K562 (cell line): ENCODE measurements around the gene TTC33. TPM values are rescaled to one million over a fixed set of nuclear protein-coding genes. Genes with fewer than 3 reads are reported as not detected.

ENCODE experiments used
- ATAC-seq: fragments of 200-7000 bp; cut with Tn5 transposase; 3 replicates; pipeline ENCODE4 v1.9.1; 2020; ENCODE audit warnings: moderate library complexity
- BruUV-seq: library from RNA; stranded (reverse); fragments of 400-500 nt; replicated peaks from 2 replicates; lab custom pipeline; 2021; lab: Mats Ljungman, UMichigan
- CTCF ChIA-PET: fragments of 300-600 bp; formaldehyde crosslinking; extraction: SDS; loops from one replicate; lab custom pipeline; 2021; ENCODE audit warnings: low intra/inter-chr PET ratio; lab: Yijun Ruan, JAX
- POLR2A ChIA-PET: fragments of 300-600, 350-650 bp; sonication (Branson Sonifier 250); formaldehyde crosslinking; extraction: SDS; loops from one replicate; lab custom pipeline; 2021; ENCODE audit warnings: antibody characterized with exemption, inconsistent platforms; lab: Yijun Ruan, JAX
- DNase-seq, 4 experiments: peaks; one replicate each; pipeline versions ENCODE4 v3.0.0 to v3.0.0-alpha.2; 2011 to 2018; ENCODE audit warnings: low spot score in 3 of 4, mixed read lengths in 3 of 4; ENCODE audit errors: extremely low read depth in 1 of 4
- FAIRE-seq: peaks from 2 replicates; lab custom pipeline; 2011; peaks lifted over from hg19 to GRCh38; lab: Jason Lieb, UNC
- H2AFZ ChIP-seq: 2 replicates; pipeline ENCODE4 v1.6.0; 2011; ENCODE audit warnings: low read depth, low read length, control low read depth, inconsistent platforms
- H3K27ac ChIP-seq: fragments of 200-600 bp; 3 replicates; pipeline ENCODE4 v1.8.0; 2011; ENCODE audit warnings: low read depth, mild to moderate bottlenecking, control low read depth, inconsistent platforms, low read length, moderate library complexity, mixed read lengths; ENCODE audit errors: extremely low read depth
- H3K27me3 ChIP-seq, 2 experiments: fragments of 300-600 bp in 1 of 2; 2 replicates in 1 of 2; 3 replicates in 1 of 2; pipeline versions ENCODE4 v1.6.0 to v1.8.0; 2011; ENCODE audit warnings: inconsistent platforms in 2 of 2, low read length in 2 of 2, mild to moderate bottlenecking in 1 of 2, mixed read lengths in 1 of 2, moderate library complexity in 1 of 2; ENCODE audit not compliant: control insufficient read depth in 2 of 2, insufficient read depth in 2 of 2
- H3K36me3 ChIP-seq: fragments of 300-600 bp; 3 replicates; pipeline ENCODE4 v1.8.0; 2011; ENCODE audit warnings: mild to moderate bottlenecking, low read length, inconsistent platforms; ENCODE audit not compliant: control insufficient read depth, insufficient read depth
- H3K4me1 ChIP-seq, 2 experiments: fragments of 200-600 bp in 1 of 2; replicated peaks in 1 of 2; 2 replicates in 1 of 2; 3 replicates in 1 of 2; pipeline versions ENCODE4 v1.5.1 to v1.8.0; 2011; ENCODE audit warnings: inconsistent platforms in 2 of 2, low read length in 2 of 2, mild to moderate bottlenecking in 1 of 2, mixed read lengths in 1 of 2, moderate library complexity in 1 of 2; ENCODE audit not compliant: control insufficient read depth in 2 of 2, insufficient read depth in 2 of 2
- H3K4me2 ChIP-seq: 2 replicates; pipeline ENCODE4 v1.6.1; 2011; ENCODE audit warnings: low read length, control low read depth, inconsistent platforms, mixed read lengths; ENCODE audit not compliant: insufficient read depth
- H3K4me3 ChIP-seq: fragments of 200-600 bp; sonication (generic), shearing (Covaris generic); 2 replicates; pipeline ENCODE4 v1.5.1; 2016; ENCODE audit warnings: control low read depth, inconsistent platforms
- H3K79me2 ChIP-seq: fragments of 200-600 bp; 3 replicates; pipeline ENCODE4 v1.8.0; 2011; ENCODE audit warnings: low read length, inconsistent platforms; ENCODE audit not compliant: control insufficient read depth, insufficient read depth
- H3K9ac ChIP-seq, 2 experiments: 2 replicates each; pipeline versions ENCODE4 v1.6.0 to v1.6.1; 2011; ENCODE audit warnings: low read depth in 2 of 2, low read length in 2 of 2, control low read depth in 1 of 2, inconsistent platforms in 1 of 2, mild to moderate bottlenecking in 1 of 2, mixed read lengths in 1 of 2; ENCODE audit not compliant: insufficient read depth in 1 of 2
- H3K9me1 ChIP-seq: one replicate; pipeline ENCODE4 v1.6.0; 2011; ENCODE audit warnings: inconsistent platforms, mild to moderate bottlenecking, low read length, moderate library complexity; ENCODE audit not compliant: control insufficient read depth, insufficient read depth
- H3K9me3 ChIP-seq: replicated peaks from 2 replicates; pipeline ENCODE4 v1.5.1; 2011; ENCODE audit warnings: low read depth, low read length, inconsistent platforms; ENCODE audit not compliant: control insufficient read depth, insufficient read depth
- H4K20me1 ChIP-seq: replicated peaks from 2 replicates; pipeline ENCODE4 v1.6.1; 2011; ENCODE audit warnings: low read length, inconsistent platforms, mixed read lengths; ENCODE audit not compliant: control insufficient read depth, insufficient read depth
- ELF4 ChIP-seq: fragments of 450-650 bp; formaldehyde crosslinking; IDR thresholded peaks from 2 replicates; pipeline ENCODE4 v1.4.0; 2022; ENCODE audit warnings: missing genetic modification characterization
- IFI16 ChIP-seq: fragments of 250-450 bp; sonication (Bioruptor Pico); IDR thresholded peaks from 2 replicates; pipeline ENCODE4 v2.1.2; 2022; ENCODE audit warnings: mild to moderate bottlenecking, inconsistent platforms
- TBP ChIP-seq: optimal IDR thresholded peaks from 2 replicates; pipeline ENCODE3; 2011; ENCODE audit warnings: low read depth, low read length, improper control_type of control experiment
- YY1 ChIP-seq, 3 experiments: IDR thresholded peaks; 2 replicates each; pipeline ENCODE4 v1.6.1; 2011; ENCODE audit warnings: low read length in 2 of 3, mild to moderate bottlenecking in 2 of 3, moderate library complexity in 2 of 3, borderline replicate concordance in 1 of 3, control low read depth in 1 of 3, low read depth in 1 of 3; ENCODE audit not compliant: insufficient read depth in 3 of 3, insufficient replicate concordance in 2 of 3, control insufficient read depth in 1 of 3, insufficient read length in 1 of 3; ENCODE audit errors: extremely low read depth in 1 of 3
- ZNF217 ChIP-seq: sonication (generic); formaldehyde crosslinking; IDR thresholded peaks from 2 replicates; pipeline ENCODE4 v1.8.0; 2022; ENCODE audit warnings: mild to moderate bottlenecking, missing genetic modification reagents
- ZNF3 ChIP-seq: fragments of 250-450 bp; sonication (Bioruptor Pico); IDR thresholded peaks from 2 replicates; pipeline ENCODE4 v1.5.0; 2021; ENCODE audit warnings: mild to moderate bottlenecking, moderate library complexity
- WGBS: fragments of 100-300 bp; shearing (Covaris generic); methylation state at CpG from one replicate; pipeline ENCODE4 v1.1.6; 2016; ENCODE audit warnings: low coverage, mixed read lengths; ENCODE audit not compliant: insufficient coverage; ENCODE audit errors: missing lambda C conversion rate; 5-methylcytosine and 5-hydroxymethylcytosine counted together
- in situ Hi-C: fragments of 300-500 bp; cut with MboI; formaldehyde crosslinking; loops from 4 replicates; pipeline ENCODE4 v1.15.0; 2018; ENCODE audit warnings: inconsistent platforms, mixed read lengths
- intact Hi-C: fragments of 100-400 bp; cut with micrococcal nuclease; formaldehyde crosslinking; loops from 2 replicates; pipeline ENCODE4 v1.14.2; 2022
- polyA plus RNA-seq, 8 experiments: library from polyadenylated mRNA; depleted of rRNA in 4 of 8; stranded (reverse) in 5 of 8; unstranded in 3 of 8; fragments of >200 nt; fragmentation: Nextera tagmentation in 2 of 8; fragmentation: Illumina TruSeq in 1 of 8; extraction: Ambion mirVana in 2 of 8; extraction: Trizol in 1 of 8; gene quantifications; 2 replicates each; pipeline versions ENCODE4 v1.2.1 to v1.2.3, GENCODE V29; 2011 to 2014; ENCODE audit warnings: inconsistent platforms in 1 of 8, missing spikeins in 1 of 8
- total RNA-seq, 7 experiments: library from RNA; depleted of rRNA in 6 of 7; stranded (reverse); fragments of >200 nt in 6 of 7; fragmentation: Illumina TruSeq in 2 of 7; extraction: Trizol in 2 of 7; gene quantifications; 2 replicates each; pipeline versions ENCODE4 v1.2.1 to v1.2.3, GENCODE V29; 2011 to 2021; ENCODE audit warnings: low replicate concordance in 1 of 7
- TF ChIP-seq, protein P1 (sequence below): fragments of 250-450 bp; sonication (Bioruptor Pico); IDR thresholded peaks from 2 replicates; pipeline ENCODE4 v1.5.0; 2020; ENCODE audit warnings: mild to moderate bottlenecking

The TTC33 gene
- total and polyA plus RNA-seq, 9 of the 15 experiments (the other 6 are each of a cell fraction or from before 2014, with no cell fraction given) = 11.5 to 24.9 (median 21.1) TPM

DNA sequence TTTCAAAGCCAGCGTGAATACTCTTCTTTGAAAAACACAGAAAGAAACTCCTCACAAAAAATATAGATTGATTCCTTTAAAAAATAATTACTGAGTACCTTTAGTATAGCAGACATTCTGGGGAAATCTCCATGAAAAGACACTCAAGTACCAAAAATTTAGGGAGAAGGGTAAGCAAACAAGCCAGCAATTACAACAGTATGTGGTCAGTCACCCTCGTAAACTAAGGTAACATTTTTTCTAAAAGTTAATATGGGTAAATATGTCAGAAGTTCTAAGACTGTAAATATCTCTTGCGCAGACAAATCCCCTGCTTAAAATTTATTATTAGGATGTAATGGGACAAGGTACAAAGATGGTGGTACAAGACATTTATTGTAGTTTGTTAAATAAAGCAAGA, 178.0 kb downstream of the TTC33 start (continued):
- TF ChIP-seq ELF4 (CRISPR knock-in tag) (no peak), TBP (no peak), ZNF217 (CRISPR knock-in tag) (no peak)
- TF ChIP-seq, protein P1, sequence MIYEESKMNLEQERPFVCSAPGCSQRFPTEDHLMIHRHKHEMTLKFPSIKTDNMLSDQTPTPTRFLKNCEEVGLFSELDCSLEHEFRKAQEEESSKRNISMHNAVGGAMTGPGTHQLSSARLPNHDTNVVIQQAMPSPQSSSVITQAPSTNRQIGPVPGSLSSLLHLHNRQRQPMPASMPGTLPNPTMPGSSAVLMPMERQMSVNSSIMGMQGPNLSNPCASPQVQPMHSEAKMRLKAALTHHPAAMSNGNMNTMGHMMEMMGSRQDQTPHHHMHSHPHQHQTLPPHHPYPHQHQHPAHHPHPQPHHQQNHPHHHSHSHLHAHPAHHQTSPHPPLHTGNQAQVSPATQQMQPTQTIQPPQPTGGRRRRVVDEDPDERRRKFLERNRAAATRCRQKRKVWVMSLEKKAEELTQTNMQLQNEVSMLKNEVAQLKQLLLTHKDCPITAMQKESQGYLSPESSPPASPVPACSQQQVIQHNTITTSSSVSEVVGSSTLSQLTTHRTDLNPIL (CRISPR knock-in tag) = no peak

DNA sequence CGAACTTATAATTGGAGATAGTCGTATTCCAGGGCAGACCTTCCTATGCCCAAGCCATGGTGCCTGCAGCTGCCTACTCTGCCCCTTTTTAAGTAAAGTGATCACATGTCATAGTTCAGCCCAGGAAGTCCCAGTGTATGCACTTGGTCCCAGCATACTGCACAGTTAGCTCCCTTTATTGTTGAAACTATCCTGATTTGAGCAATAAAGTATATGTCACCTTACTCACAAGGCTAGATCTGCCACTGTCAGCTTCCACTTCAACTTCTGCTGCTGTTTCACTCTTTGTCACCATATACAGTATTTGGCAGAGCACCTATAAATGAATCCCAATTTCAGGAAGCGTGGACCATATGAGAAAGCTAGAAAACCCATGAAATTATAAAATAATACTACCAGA, 179.8 kb downstream of the TTC33 start:
- 5% methylated on average over 3 of the region's 3 CpGs for WGBS
- no peak for FAIRE-seq
- no peak overlapping the region for H3K4me3 ChIP-seq
- no peaks in the 10 kb centered on the region for H3K27me3 ChIP-seq
- H3K4me1 ChIP-seq = no peaks in the 10 kb centered on the region
- no peak overlapping the region for H3K4me2 ChIP-seq
- H4K20me1 ChIP-seq = no peaks in the 10 kb centered on the region
- intact Hi-C loops = no loop called here
- DNase-seq = no peak
- H3K9me3 ChIP-seq = no peaks in the 10 kb centered on the region
- TF ChIP-seq YY1 (IDR thresholded peaks at IDR 0.05; ENCODE audit: borderline replicate concordance in 1 of 3, control insufficient read depth in 1 of 3, extremely low read depth in 1 of 3, insufficient read depth in 3 of 3, insufficient read length in 1 of 3, insufficient replicate concordance in 2 of 3, low read depth in 1 of 3, low read length in 2 of 3) (no peak), IFI16 (CRISPR knock-in tag) (no peak), ZNF3 (CRISPR knock-in tag) (no peak)
- H3K9ac ChIP-seq = no peak overlapping the region
- ATAC-seq = no peak
- no peaks in the 10 kb centered on the region for H3K9me1 ChIP-seq
- ChIA-PET CTCF (no interaction called here), POLR2A (interaction anchor here (0.9 kb wide), 1 partner anchor 12 kb away, joined by 4 read pairs; no protein-coding TSS in a partner anchor)
- no peaks in the 10 kb centered on the region for H3K79me2 ChIP-seq
- H3K36me3 ChIP-seq = no peaks in the 10 kb centered on the region
- BruUV-seq = no TSS peak
- in situ Hi-C loops = no loop called here
- no peak overlapping the region for H2AFZ ChIP-seq
- H3K27ac ChIP-seq = no peak overlapping the region
